ENCODE results near the gene VCAN.

The VCAN gene

GRCh38 chr5:83471405-83472212, at the start of gene VCAN:
VCAN (plus strand) TSS chr5:83471744; CDS start chr5:83483519, 11,775 bp downstream.
- peak; percentile 10 for DNase-seq (ENCODE audit: low read depth)
- no peak within 1 kb of the TSS for H3K4me3 ChIP-seq (ENCODE audit: low read depth, low read length)
- no peak for TF ChIP-seq CTCF (IDR thresholded peaks at IDR 0.05; ENCODE audit: low read depth, low read length)
- no peak for TF ChIP-seq POLR2A (IDR thresholded peaks at IDR 0.05; ENCODE audit: extremely low read depth, insufficient read length)

GRCh38 chr5:83422284-83422683, 49.3 kb upstream of the VCAN start:
- no peak for DNase-seq (ENCODE audit: low read depth)
- TF ChIP-seq MAX (IDR thresholded peaks at IDR 0.05; ENCODE audit: low read depth, low read length) (no peak), MYC (IDR thresholded peaks at IDR 0.05; ENCODE audit: low read depth, low read length) (no peak), POLR2A (IDR thresholded peaks at IDR 0.05; ENCODE audit: extremely low read depth, insufficient read length) (no peak), CTCF (IDR thresholded peaks at IDR 0.05; ENCODE audit: low read depth, low read length) (no peak)
- no peak overlapping the region for H3K4me3 ChIP-seq (ENCODE audit: low read depth, low read length)

GRCh38 chr5:83426855-83427254, 44.7 kb upstream of the VCAN start:
- DNase-seq (ENCODE audit: low read depth): no peak
- H3K4me3 ChIP-seq (ENCODE audit: low read depth, low read length): no peak overlapping the region
- TF ChIP-seq MYC (IDR thresholded peaks at IDR 0.05; ENCODE audit: low read depth, low read length) (no peak), POLR2A (IDR thresholded peaks at IDR 0.05; ENCODE audit: extremely low read depth, insufficient read length) (no peak), MAX (IDR thresholded peaks at IDR 0.05; ENCODE audit: low read depth, low read length) (no peak), CTCF (IDR thresholded peaks at IDR 0.05; ENCODE audit: low read depth, low read length) (no peak)

GRCh38 chr5:83428126-83428525, 43.4 kb upstream of the VCAN start:
- no peak overlapping the region for H3K4me3 ChIP-seq (ENCODE audit: low read depth, low read length)
- no peak for TF ChIP-seq MAX (IDR thresholded peaks at IDR 0.05; ENCODE audit: low read depth, low read length)
- no peak for TF ChIP-seq CTCF (IDR thresholded peaks at IDR 0.05; ENCODE audit: low read depth, low read length)
- no peak for TF ChIP-seq MYC (IDR thresholded peaks at IDR 0.05; ENCODE audit: low read depth, low read length)
- no peak for TF ChIP-seq POLR2A (IDR thresholded peaks at IDR 0.05; ENCODE audit: extremely low read depth, insufficient read length)
- DNase-seq (ENCODE audit: low read depth): no peak

GRCh38 chr5:83428890-83429289, 42.7 kb upstream of the VCAN start:
- TF ChIP-seq MAX (IDR thresholded peaks at IDR 0.05; ENCODE audit: low read depth, low read length): no peak
- TF ChIP-seq MYC (IDR thresholded peaks at IDR 0.05; ENCODE audit: low read depth, low read length): no peak
- H3K4me3 ChIP-seq (ENCODE audit: low read depth, low read length): no peak overlapping the region
- peak; percentile 22 for DNase-seq (ENCODE audit: low read depth)

GRCh38 chr5:83430130-83431010, 41.2 kb upstream of the VCAN start:
- peak; percentile 76 for DNase-seq (ENCODE audit: low read depth)
- H3K4me3 ChIP-seq (ENCODE audit: low read depth, low read length): no peak overlapping the region
- TF ChIP-seq MAX (IDR thresholded peaks at IDR 0.05; ENCODE audit: low read depth, low read length) (no peak), POLR2A (IDR thresholded peaks at IDR 0.05; ENCODE audit: extremely low read depth, insufficient read length) (no peak), MYC (IDR thresholded peaks at IDR 0.05; ENCODE audit: low read depth, low read length) (0 out of 2 replicates have a peak, but pooled peaks have one; percentile 7), CTCF (IDR thresholded peaks at IDR 0.05; ENCODE audit: low read depth, low read length) (peak; percentile 83)

Data from NB4 (cell line).